ENCODE measurements around the gene WWOX.

Gene WWOX

DNA sequence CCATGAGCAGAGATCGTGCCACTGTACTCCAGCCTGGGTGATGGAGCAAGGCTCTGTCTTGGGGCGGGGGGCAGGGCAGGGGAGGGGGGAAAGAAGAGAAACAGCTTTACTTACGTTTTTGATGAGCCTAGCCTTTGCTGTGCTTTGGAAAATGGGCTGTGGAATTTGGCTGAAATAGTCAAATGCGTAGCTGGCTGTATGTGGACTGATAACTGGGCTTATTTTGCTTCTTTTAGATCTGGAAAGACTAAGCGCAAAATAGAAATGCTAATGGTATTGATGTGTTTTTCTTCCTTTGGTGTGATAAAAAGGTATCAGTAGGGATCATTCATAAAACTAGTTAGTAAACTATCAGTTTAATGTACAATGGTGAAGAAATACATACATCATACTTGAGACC is 346.4 kb downstream of the WWOX start:
- FAIRE-seq: no peak

DNA sequence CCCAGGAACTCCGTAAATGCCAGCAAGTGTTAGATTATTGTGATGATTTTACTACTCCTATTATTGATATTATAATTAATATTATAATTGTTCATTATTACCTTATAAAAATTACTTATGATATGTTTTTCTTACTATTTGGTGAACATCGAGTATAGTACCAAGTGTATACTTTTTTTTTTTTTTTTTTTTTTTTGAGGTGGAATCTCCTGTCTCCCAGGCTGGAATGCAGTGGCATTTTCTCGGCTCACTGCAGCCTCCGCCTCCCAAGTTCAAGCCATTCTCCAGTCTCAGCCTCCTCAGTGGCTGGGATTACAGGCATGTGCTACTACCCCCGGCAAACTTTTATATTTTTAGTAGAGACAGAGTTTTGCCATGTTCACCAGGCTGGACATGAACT is 347.0 kb downstream of the WWOX start:
- FAIRE-seq: no peak

GRCh38 chr16:78446992-78447563 is 347.6 kb downstream of the WWOX start:
- FAIRE-seq: no peak

DNA sequence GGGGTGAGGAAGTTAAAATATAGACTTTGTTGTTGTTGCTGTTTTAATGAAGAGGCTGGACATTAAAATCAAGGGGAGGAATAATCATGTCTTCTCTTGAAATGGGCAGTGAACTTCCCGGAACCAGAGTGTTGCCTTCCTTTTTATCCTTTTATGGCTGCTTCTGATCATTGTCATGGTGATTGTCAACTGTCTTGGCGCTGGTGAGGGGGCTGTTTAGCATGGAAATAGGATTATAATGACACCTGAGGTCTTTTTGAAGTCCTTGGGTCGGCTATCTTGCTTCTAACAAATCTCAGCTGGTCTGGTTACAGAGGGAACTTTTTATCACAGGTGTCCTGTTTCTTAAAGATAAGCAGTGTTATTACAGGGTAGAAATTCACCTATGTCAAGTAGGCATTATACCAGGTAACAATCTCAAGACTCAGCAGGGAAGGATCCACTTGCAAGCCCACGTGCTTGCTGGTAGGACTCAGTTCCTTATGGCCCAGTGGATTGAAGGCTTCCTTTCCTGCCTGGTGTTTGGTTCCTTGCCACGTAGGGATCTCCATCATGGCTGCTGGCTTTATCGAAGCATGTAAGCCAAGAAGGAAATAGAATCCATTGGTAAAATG is 349.3 kb downstream of the WWOX start:
- no peak for FAIRE-seq

DNA sequence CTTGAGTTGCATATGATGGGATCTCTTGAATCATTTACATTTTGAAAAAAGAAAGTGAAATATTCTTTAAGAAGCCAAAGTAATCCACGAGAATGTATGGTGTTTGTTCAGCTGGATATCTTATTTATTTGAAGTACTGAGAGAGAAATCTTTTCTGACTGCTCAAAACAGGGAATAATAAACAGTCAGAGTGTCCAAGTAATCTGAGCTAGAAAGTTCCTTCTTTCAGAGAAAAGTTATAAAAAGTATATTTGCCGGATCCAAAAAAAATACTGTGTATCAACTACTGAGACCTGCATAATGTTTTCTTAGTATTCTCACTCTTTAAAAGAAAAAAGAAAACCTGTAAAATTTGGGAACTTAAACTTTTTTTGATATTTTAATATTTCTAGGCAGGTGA is 350.8 kb downstream of the WWOX start:
- FAIRE-seq: no peak

- FAIRE-seq: no peak
Observed at GRCh38 chr16:78452025-78452555, 352.6 kb downstream of the WWOX start.

DNA sequence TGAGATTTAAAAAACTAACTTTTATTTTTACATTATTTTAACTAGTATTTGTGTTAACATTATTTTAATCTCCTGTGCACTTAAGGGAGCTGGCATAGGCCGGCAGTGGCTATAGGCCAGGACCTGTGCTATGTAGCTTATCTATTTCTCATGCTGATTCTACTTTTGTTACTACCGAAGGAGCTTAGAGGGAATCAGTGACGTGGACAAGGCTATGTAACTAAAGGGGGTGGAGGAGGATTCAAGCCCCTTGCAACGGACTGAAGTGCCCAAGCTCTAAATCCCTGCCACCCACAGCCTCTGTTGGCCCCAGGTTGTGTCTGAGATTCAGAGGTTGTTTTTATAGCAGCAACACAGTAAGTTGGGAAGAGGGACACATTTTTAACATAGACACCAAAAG is 356.4 kb downstream of the WWOX start:
- FAIRE-seq: no peak

DNA sequence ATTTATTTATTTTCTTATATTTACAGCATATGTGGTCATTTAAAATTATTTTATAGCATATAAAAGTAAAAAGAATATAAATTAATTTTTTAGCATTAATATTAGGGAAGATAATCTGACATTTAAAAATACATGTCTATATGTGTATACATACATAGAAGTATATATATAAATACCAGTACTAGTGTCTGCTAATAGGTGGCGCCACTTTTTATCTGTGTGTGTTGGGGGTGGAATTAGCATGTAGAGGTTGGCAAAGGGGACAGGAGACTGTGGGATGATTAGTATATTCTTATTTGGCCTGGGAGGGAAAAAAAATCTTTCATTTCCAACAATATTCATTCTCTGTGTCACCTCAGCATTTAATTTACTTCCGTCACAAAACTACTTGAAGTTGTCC is 359.1 kb downstream of the WWOX start:
- no peak for FAIRE-seq

DNA sequence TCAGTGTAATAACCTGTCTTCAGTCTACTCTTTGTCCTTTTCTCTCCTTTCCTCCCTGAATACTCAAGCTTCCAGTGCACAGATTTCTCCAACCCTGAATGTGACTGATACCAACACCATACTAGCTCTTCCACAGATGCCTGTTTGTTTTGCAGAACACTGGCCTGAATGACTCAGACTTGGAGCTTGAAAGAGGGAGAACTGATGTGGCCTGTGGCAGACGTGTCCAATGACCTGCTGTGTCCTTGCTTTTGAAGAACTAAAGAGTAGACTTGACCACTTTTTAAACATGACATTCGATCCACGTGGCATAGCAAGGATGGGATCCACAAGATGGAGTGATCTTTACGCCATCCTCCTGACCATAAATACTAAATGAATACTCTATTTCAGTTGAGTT is 361.0 kb downstream of the WWOX start:
- no peak for FAIRE-seq

- no peak for FAIRE-seq
Observed at GRCh38 chr16:78461087-78461486, 361.6 kb downstream of the WWOX start.

DNA sequence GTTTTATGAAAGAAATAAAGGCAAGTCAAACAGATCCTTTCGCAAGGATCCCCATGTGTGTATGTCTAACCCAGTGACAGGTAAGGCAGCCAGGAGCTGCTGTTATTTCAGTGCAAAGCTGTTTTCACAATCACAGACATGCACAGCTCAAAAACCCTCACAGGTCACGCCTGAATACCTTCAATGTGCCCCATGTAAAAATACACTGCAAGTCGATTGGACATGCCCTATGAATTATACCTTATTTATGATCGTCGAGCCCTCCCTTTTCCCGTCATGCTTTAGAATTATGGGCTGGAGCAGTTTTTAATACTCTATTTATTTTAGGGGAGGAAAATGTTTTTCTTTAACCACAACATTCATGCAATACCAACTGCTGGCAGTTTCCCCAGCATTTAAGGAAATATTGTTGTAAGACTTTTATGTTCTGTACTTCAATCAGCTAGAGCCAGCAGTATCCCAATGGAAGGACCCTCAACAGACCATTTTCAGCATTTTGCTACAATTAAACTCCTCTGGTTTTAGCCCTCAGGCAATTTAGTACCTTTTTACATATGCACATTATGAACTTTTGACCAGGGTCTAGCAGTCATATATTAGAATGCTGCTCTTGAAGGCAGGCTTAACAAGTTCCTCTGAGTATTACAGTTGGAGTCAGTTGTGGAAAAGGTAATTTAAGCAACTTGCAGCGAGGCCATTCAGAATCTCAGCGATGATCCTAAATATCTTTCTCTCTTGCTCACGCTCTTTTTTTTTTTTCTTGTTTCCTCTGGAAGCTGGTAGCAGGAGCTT is 362.2 kb downstream of the WWOX start:
- no peak for FAIRE-seq

GRCh38 chr16:78462288-78463208 is 363.1 kb downstream of the WWOX start:
- FAIRE-seq: no peak

GRCh38 chr16:78463591-78463990 is 364.1 kb downstream of the WWOX start:
- no peak for FAIRE-seq

GRCh38 chr16:78464833-78465232 is 365.4 kb downstream of the WWOX start:
- FAIRE-seq: no peak

DNA sequence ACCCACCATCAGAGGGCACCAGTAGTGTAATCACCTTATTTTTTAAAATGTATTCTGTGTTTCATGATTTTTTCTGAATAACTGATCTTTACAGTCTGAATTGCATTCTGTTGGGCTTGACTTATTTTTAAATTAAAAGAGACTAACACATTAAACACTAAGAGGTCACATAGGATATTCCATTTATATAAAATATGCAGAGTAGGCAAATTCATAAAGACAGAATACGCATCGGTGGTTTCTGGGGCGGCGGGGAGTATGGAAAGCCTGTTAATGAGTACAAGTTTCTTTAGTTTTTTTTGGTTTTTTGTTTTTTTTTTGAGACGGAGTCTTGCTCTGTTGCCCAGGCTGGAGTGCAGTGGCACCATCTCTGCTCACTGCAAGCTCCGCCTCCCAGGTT is 366.3 kb downstream of the WWOX start:
- FAIRE-seq: no peak

GRCh38 chr16:78469787-78470186 is 370.3 kb downstream of the WWOX start:
- FAIRE-seq: no peak

GRCh38 chr16:78473031-78473699 is 373.7 kb downstream of the WWOX start:
- FAIRE-seq: no peak

- FAIRE-seq: no peak
Observed at GRCh38 chr16:78474762-78475161, 375.3 kb downstream of the WWOX start.

- no peak for FAIRE-seq
Observed at GRCh38 chr16:78476615-78477014, 377.2 kb downstream of the WWOX start.

GRCh38 chr16:78478267-78478861 is 378.9 kb downstream of the WWOX start:
- FAIRE-seq: no peak

DNA sequence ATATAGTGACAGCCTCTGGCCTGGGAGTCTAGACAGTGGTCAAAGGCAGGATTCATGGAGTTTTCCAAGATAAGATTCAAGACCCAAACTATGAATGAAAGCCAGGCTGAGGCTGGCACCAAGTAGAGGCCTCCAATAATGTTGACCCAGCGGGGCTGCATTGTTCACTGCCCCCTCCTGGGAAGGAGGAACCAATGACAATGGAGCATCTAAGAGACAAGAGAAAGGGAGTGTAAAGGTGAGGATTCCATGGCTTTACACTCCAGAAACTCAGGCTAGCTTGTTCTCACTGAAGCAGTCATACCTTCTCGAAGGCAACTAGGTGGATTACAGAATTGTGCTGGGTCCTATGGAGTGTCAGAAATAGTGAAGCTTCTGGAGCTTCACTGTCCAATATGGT is 380.3 kb downstream of the WWOX start:
- FAIRE-seq: no peak

DNA sequence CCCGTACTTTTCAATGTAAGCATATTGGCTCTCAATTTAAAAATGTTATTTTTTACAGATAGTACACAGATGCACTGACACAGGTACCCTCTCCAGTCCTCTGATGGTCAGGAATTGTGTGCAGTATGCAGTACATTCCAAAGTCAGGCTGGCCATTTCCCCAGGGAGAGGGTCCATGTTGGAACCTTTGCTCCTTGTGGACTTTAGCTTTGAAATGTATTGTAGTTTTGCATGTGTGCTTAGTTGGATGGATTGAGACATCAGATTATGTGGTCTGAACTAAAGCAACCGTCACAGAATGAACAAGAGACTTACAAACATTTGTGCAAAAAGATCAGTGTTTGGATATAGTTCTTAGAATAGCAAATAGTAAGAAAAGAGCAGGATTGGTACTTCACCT is 381.1 kb downstream of the WWOX start:
- no peak for FAIRE-seq

Data from TTC549 (cell line).